EL (cell line): ENCODE data around the gene CYTH3.

Experiments used
- DNase-seq: peaks from one replicate; pipeline ENCODE4 v3.0.0-alpha.2; 2016

CYTH3 gene

DNA sequence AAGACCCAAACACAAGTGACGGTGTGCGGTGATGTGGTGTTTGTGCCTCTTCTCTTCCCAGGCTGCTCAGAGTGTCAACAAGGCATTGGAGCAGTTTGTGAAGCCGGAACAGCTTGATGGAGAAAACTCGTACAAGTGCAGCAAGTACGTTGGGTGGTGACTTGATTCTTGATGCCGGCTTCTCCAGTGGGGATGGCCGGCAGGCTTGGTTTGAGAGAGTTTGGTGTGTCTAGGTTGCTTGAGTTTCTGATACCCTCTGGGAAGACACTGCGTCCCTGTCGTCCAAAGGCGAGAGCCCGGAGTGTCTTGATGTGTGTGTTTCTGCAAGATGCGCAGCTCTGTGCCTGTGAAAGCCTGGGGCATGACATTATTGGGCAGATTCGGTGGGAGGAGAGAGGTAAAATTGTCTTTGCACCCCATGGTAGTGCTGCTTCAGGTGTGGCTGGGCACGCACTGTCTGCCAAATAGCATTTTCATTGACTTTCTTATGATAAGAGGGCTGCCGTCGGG, 129.5 kb downstream of the CYTH3 start:
- DNase-seq, result no peak

GRCh38 chr7:6139189-6139996, 133.0 kb downstream of the CYTH3 start:
- DNase-seq, result no peak

DNA sequence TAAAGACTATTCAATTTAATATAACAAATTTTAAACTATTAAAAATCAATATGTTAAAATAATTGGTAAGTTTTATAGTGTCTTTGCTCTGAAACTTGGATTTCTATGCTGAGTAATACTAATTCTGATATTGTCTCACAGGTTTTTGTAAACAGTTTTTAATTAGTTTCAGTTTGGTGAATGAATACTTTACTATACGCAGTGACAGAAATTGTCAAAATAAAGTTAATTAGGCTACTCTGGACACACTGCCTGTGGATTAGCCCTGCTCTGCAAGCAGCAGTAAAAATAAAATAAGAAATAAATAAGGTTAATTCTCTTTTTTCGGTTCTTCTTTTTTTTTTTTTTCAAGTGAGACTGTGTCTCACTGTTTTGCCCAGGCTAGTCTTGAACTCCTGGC, 135.9 kb downstream of the CYTH3 start:
- no peak for DNase-seq

- no peak for DNase-seq
Measured at GRCh38 chr7:6133249-6133648, 139.2 kb downstream of the CYTH3 start.

DNA sequence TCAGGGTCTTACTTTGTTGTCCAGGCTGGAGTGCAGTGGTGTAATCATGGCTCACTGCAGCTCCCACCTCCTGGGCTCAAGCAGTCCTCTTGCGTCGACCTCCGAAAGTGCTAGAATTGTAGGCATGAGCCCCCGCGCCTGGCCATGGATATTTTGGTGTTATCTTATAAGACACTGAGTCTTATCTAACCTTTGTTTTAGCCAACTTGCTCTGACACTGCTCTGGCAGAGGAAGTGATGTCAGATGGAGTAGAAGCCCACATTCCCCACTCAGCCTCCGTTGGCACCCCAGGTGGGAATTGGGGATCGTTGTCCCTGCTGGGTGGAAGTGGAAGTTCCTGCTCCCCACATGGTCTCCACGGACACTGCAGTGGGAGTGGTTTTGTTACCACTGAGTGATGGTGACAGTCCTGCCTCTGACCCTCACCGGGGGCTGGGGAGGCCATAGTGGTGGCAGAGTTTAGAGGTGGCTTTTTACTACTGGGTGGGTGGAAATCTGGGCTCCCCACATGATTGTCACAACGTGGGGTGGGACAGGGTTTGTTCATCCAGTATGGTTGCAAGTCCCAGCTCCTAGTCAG, 142.3 kb downstream of the CYTH3 start:
- no peak for DNase-seq

GRCh38 chr7:6128205-6128604, 144.2 kb downstream of the CYTH3 start:
- no peak for DNase-seq

DNA sequence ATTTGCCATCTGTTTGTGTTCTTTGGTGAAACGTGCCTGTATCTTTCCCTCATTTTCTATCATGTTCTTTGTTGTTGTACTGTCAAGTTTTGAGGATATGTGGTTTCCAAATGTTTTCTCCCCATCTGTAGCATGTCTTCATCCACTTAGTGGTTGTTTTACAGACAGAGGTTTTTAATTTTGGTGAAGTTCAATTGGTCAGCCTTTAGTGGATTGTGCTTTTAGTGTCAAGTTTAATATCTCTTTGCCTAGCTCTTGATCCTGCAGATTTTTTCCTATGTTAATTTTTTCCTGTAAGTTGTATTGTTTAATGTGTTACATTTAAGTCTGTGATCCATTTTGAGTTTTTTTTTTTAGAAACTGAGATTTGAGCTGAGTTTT, 145.3 kb downstream of the CYTH3 start:
- no peak for DNase-seq

- no peak for DNase-seq
Measured at GRCh38 chr7:6123843-6124242, 148.6 kb downstream of the CYTH3 start.

GRCh38 chr7:6121141-6121540, 151.3 kb downstream of the CYTH3 start:
- peak; percentile 40 for DNase-seq

DNA sequence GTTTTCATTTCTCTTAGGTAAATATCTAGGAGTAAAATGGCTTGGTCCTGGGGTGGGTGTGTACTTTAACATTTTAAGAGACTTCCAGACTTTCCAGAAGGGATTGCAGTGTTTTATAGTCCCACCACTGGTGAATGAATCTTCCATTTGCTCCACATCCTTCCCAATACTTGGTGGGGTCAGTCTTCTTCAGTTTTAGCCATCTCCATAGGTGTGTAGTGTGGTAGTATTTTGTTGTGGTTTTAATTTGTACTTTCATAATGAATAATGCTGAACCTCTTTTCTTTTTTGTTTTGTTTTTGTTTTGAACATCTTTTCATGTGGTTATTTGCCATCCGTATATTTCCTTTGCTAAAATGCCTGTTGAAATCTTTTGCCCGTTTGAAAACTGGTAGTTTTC, 154.9 kb downstream of the CYTH3 start:
- DNase-seq, result no peak

DNA sequence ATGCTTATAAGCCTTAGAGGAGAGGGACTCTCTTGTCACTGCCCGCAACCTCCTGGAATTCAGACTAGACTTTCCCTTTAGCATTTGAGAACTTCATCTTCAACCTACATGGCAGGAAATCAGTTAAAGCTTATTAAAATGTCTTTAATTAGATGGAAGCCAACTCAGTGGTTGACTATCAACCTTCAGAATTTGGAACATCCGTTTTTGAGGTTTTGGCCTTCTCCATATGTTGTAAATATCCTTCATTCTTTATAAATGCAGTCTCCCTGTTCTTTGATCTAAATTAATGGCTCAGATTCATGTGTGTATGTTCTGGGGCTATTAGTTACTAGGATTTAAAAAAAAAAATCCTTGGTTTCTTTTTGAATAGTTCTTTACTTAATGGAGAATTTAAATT, 156.2 kb downstream of the CYTH3 start:
- peak; percentile 26 for DNase-seq
